ENCODE results near the gene LIPE.

LIPE gene

GRCh38 chr19:42410371-42410770 is 16.8 kb downstream of the LIPE start:
- DNase-seq = no peak

GRCh38 chr19:42409477-42409876 is 17.7 kb downstream of the LIPE start:
- no peak for DNase-seq

- no peak for DNase-seq
Measured at GRCh38 chr19:42407816-42408175, 19.4 kb downstream of the LIPE start.

- DNase-seq = no peak
Measured at GRCh38 chr19:42407085-42407815, 19.9 kb downstream of the LIPE start.

DNA sequence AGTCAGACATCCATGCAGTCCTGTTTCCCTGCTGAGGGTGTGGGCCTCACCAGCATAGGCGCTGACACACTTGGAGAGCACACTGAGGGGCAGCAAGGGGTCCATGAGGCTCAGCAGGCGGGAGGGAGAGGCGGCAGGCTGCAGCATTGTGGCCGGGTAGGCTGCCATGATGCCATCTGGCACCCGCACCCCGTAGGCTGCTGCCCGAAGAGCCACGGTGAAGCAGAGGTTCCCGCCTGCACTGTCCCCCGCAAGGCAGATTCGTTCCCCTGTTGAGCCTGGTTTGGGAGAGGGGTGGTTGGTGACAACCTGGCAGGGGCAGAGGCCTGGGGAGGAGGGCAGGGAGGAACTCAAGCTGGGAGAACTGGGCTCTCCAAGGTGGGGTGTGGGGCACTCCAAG is 21.1 kb downstream of the LIPE start:
- no peak for DNase-seq

- no peak for DNase-seq
Measured at GRCh38 chr19:42403586-42403985, 23.6 kb downstream of the LIPE start.

GRCh38 chr19:42402376-42403116 is 24.6 kb downstream of the LIPE start:
- DNase-seq = no peak

DNA sequence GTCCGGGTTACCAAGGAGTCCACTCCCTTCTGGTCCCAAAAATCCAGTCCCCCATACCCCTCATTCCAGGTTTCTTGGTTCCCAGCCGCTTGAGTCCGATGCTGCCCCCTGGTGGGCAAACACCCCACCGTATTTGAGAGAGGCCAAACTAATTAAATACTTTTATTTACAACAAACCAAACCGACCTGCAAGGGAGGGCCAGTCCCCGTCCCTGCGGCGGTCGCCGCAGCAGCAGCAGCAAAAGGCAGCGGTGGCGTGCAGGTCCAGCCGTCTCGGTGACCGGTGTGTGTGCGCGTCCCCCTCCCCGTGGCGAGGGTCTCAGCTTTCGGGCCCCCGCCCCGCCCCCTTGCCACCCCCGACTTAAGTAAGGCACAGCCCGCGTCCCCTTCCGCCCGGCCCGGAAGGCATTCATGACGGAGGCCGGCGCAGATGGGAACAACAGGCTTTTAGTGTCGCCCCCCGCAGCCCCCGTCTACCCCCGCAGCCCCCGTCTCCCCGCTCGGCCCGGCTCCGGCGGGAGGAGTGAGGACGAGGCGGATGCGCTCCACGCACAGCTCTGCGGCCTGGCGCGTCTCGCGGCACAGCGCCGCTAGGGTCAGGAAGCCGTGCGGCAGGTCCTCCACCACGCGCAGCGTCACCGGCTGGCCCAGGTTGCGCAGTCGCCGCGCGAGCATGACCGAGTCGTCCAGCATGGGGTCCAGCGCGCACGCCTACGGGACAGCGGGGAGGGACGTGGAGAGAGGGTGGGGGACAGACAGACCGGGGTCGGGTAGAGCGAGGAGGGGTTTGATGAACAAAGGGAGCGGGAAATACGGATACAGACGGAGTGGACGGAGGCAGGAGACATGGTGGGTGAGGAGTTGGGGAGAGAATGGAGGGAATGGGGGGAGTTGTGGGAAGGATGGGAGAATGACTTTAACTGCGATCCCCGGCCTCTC is 25.6 kb downstream of the LIPE start:
- peak; percentile 58 for DNase-seq

DNA sequence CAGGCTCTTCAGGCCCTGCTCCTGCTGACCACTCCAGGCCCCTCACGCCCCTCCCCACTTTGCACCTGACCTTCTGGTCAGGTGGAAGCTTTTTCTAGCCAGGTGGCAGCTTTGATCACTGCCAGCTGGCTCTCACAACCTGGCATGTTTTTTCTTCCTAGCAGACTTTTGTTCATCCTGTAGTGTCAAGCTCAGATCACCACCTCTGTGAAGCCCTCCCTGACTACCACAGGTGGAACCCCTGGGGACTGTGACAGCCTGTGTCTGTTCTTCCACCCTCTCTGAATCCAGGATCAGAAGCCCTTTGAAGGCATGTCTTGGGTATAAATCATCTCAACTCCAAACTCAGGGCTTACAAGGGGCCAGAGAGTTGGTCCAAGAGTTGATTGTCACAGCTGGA is 26.8 kb downstream of the LIPE start:
- DNase-seq = no peak

- DNase-seq = no peak
Measured at GRCh38 chr19:42397263-42398166, 29.7 kb downstream of the LIPE start.

- DNase-seq = peak; percentile 98
Measured at GRCh38 chr19:42396381-42397262, 30.6 kb downstream of the LIPE start.

GRCh38 chr19:42394751-42395150 is 32.4 kb downstream of the LIPE start:
- DNase-seq = no peak

- no peak for DNase-seq
Measured at GRCh38 chr19:42392165-42392564, 35.0 kb downstream of the LIPE start.

DNA sequence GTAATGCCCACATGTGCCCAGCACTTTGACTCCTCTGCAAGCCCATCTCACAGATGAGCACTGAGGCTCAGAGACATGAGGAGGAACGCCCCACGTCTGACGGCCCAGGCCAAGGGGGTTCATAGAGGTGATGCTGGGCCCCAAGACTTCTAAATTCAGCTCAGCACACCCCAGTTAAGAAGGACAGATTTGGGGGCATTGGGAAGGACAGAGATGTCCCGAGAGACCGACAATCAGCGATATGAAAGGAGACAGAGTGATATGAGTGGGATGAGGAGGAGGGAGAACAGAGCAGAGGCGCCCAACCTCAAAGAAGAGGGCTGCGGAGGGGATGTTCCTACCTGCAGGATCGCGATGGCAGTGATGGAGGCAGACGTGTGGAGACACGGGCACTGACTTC is 37.3 kb downstream of the LIPE start, which contains the start of gene CNFN:
Gene CNFN (minus strand): TSS at position 399 of the 400 bp plus-strand sequence. CDS start 1,260 bp downstream, outside the sequence.
- DNase-seq = no peak

DNA sequence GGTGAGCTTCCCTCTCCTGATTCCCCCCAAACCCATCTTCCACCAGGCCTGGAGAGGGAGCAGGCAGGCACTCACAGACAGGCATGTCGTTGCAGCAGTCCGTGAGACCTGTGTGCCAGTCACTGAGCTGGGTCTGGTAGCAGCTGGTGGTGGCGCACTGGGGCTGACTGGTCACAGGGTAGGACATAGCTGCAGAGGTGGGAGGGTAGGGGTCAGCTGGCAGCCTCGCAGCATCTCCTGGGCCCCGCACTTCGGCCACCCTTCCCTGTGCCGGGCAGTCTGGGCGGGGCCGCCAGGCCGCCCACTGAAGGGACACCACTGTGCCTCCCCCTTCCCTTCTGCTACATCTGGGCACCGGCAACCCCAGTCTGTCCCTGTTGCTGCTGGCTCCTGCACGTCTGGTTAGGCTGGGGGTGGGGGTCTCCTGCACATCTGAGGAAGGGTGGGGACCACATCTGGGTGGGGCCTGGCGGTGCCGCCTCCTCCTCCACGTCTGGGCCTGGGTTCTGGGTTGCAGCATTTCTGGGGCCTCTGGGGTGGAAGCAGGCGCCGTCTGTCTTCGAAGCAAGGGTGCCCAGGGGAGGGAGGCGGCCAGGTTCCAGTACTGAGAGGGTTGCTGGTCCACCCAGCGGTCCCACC is 38.2 kb downstream of the LIPE start:
- no peak for DNase-seq

GRCh38 chr19:42386974-42387707 is 40.0 kb downstream of the LIPE start:
- peak; percentile 61 for DNase-seq

- DNase-seq = no peak
Measured at GRCh38 chr19:42380155-42380554, 47.0 kb downstream of the LIPE start.

DNA sequence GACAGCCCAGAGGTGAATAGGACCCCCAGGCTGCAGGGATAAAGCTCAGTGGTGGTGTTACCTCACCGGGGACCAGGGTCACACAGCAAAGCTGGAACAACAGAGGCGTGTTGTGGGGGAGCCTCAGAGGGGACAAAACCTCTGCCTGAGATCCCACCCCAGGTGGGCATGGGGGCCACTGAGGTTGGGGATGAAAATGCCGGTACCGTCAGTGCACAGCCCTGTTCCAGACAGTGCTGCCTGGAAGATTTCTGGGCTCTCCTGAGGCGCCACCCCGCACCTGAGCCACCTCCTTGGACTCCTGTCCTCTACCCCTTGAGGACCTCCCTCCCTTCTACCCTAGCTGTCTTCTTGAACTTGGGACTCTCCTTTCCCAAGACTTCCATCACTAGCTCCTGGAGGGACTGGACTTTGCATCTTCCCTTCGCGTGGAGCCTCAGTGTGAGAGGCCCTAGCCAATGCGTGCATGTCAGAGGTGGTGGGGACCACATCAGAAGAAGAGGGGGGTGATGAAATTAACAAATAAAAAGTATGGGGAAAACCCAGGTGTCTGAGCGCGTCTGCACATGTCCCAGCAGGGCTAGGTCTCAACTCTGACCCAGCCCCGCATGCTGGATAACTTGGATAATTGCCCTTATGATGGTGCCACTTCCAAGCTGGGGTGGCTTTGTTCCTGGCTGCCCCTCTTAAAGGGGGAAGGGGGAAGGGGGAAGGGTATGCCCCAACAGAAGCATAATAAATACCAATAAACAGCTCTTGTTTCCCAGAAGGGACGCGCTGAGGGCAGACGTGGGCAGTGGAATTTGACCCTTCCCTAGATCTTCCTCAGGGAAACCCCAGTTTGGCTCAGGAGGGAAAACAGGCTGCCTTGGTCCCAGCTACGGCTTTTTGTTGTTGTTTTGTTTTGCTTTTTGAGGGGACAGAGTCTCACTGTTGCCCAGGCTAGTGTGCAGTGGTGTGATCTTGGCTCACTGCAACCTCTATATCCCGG is 48.7 kb downstream of the LIPE start:
- no peak for DNase-seq

DNA sequence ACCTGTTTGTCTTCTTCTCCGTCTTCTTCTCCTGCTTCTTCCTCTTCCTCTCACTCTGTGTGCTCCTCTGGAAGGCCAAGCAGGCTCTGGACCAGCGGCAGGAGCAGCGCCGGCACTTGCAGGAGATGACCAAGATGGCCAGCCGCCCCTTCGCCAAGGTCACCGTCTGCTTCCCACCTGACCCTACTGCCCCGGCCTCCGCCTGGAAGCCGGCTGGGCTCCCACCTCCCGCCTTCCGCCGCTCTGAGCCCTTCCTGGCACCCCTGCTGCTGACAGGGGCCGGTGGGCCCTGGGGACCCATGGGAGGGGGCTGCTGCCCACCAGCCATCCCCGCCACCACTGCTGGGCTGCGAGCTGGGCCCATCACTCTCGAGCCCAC is 51.0 kb downstream of the LIPE start:
- no peak for DNase-seq
